Esophagus squamous epithelium (tissue), 4 donors: ENCODE data around the gene GNB5.

ENCODE experiments used
- CTCF ChIP-seq, 6 experiments: fragments of 450-650 bp in 4 of 6; fragments of 200-600 bp in 2 of 6; sonication (generic) in 2 of 6; IDR thresholded peaks; one replicate each; pipeline ENCODE4 v1.5.1; 2016 to 2019; ENCODE audit warnings: antibody characterized with exemption in 6 of 6, mild to moderate bottlenecking in 4 of 6, moderate library complexity in 4 of 6
- POLR2A ChIP-seq, 4 donors: fragments of 450-650 bp; IDR thresholded peaks; one replicate each; pipeline ENCODE4 v1.6.1; 2017; ENCODE audit warnings: antibody characterized with exemption in 4 of 4, mild to moderate bottlenecking in 4 of 4, moderate library complexity in 3 of 4

- TF ChIP-seq CTCF (IDR thresholded peaks at IDR 0.05) (peak in 2 of 6 experiments; percentile 29 to 49), POLR2A (IDR thresholded peaks at IDR 0.05) (no peak)
These were observed 78.9 kb downstream of the GNB5 start for GRCh38 chr15:52112203-52112750.
